Upper lobe of left lung (tissue), 4 donors: Measurements from ENCODE around the gene SEC16B.

Experiments
- EP300 ChIP-seq, 4 donors: sonication (generic); formaldehyde crosslinking; IDR thresholded peaks; one replicate each; pipeline ENCODE4 v1.5.1; 2017; ENCODE audit warnings: antibody characterized with exemption in 4 of 4, control low read depth in 2 of 4
- POLR2A ChIP-seq, 4 donors: fragments of 450-650 bp; IDR thresholded peaks; one replicate each; pipeline ENCODE4 v1.5.1; 2016 to 2017; ENCODE audit warnings: antibody characterized with exemption in 4 of 4, mild to moderate bottlenecking in 2 of 4
- TF ChIP-seq, protein P1 (sequence below), 6 experiments: fragments of 450-650 bp in 4 of 6; fragments of 200-600 bp in 2 of 6; sonication (generic) in 2 of 6; IDR thresholded peaks; one replicate each; pipeline ENCODE4 v1.5.1; 2016 to 2019; ENCODE audit warnings: antibody characterized with exemption in 6 of 6

DNA sequence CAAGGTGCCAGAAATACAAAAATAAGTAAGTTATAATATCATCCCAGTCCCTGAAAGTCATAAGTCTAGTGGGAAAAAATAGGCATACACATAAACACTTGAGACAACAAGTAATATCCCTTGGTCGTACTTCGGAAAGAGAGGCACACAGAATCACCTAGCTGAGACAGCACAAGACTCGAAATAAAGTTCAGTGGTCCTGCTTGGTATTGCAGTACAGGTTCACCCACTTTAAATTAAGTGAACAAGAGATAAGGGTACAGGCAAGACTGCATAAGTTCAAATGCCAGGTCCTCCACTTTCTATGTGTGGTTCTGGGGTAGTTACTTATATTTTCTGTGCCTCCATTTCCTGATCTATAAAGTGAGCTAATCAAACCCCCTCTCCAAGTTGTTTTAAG is 47.6 kb downstream of the SEC16B start:
- TF ChIP-seq, protein P1, sequence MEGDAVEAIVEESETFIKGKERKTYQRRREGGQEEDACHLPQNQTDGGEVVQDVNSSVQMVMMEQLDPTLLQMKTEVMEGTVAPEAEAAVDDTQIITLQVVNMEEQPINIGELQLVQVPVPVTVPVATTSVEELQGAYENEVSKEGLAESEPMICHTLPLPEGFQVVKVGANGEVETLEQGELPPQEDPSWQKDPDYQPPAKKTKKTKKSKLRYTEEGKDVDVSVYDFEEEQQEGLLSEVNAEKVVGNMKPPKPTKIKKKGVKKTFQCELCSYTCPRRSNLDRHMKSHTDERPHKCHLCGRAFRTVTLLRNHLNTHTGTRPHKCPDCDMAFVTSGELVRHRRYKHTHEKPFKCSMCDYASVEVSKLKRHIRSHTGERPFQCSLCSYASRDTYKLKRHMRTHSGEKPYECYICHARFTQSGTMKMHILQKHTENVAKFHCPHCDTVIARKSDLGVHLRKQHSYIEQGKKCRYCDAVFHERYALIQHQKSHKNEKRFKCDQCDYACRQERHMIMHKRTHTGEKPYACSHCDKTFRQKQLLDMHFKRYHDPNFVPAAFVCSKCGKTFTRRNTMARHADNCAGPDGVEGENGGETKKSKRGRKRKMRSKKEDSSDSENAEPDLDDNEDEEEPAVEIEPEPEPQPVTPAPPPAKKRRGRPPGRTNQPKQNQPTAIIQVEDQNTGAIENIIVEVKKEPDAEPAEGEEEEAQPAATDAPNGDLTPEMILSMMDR (IDR thresholded peaks at IDR 0.05), result no peak
- TF ChIP-seq POLR2A (IDR thresholded peaks at IDR 0.05), result no peak
- no peak for TF ChIP-seq EP300 (IDR thresholded peaks at IDR 0.05)
